ENCODE data around the gene TESK1. TPM values are rescaled to one million over a fixed set of nuclear protein-coding genes. Genes with fewer than 3 reads are reported as not detected.

TESK1 gene
- total and polyA plus RNA-seq, 2 of the 4 experiments (the other 2 are of a cell fraction) = 3.4 to 21.0 TPM

- in situ Hi-C loops (cut with MboI; ENCODE audit: low sequenced_read_pairs) (loop anchor here (10.0 kb wide), 1 partner anchor 148 kb away; no protein-coding TSS in a partner anchor), intact Hi-C loops (cut with micrococcal nuclease) (loop anchor here (10.0 kb wide), 2 partner anchors 162 to 168 kb away; partner anchors contain the start of genes HINT2 and SPAG8), dilution Hi-C loops (cut with HindIII; ENCODE audit: low sequenced_read_pairs, unreplicated experiment) (no loop called here)
- H3K4me1 ChIP-seq (ENCODE audit: control insufficient read depth, insufficient read depth, low read length) = peaks cover 15% of the 10 kb centered on the region; the same call in 1 of the 2 replicates
- no peak overlapping the region for H2BK120ac ChIP-seq (ENCODE audit: low read depth, low read length)
- ATAC-seq (ENCODE audit: low read depth) (no peak), DNase-seq (no peak)
- TF ChIP-seq MXI1 (IDR thresholded peaks at IDR 0.05; ENCODE audit: borderline replicate concordance, low read depth, low read length) (no peak), NFE2L2 (IDR thresholded peaks at IDR 0.05; ENCODE audit: low read depth, low read length) (no peak)
- H3K79me1 ChIP-seq (ENCODE audit: low read depth in 1 of 2, low read length in 2 of 2) = no peaks in the 10 kb centered on the region
- H4K91ac ChIP-seq (ENCODE audit: insufficient read depth, low read depth, low read length) = no peak overlapping the region
- H3K27me3 ChIP-seq (ENCODE audit: control insufficient read depth, insufficient read depth, low read length) = no peaks in the 10 kb centered on the region
- no peaks in the 10 kb centered on the region for H3K9me3 ChIP-seq (ENCODE audit: control insufficient read depth, insufficient read depth, low read length)
- no peak overlapping the region for H3K56ac ChIP-seq (ENCODE audit: extremely low read depth, insufficient read depth, low read length)
- ChIA-PET POLR2A (ENCODE audit: unreplicated experiment) (no interaction called here), CTCF (no interaction called here)
- no peak overlapping the region for H3K4me2 ChIP-seq (ENCODE audit: low read depth, low read length)
- H2BK15ac ChIP-seq (ENCODE audit: low read depth, low read length) = no peak overlapping the region
- H4K5ac ChIP-seq (ENCODE audit: low read depth, low read length) = no peak overlapping the region
- peak overlapping the region; percentile 37 for H2BK5ac ChIP-seq (ENCODE audit: low read depth, low read length, poor library complexity, severe bottlenecking)
- H2AFZ ChIP-seq (replicated peaks; ENCODE audit: low read length, poor library complexity) = no peak overlapping the region
- H3K36me3 ChIP-seq (ENCODE audit: control insufficient read depth, insufficient read depth, low read length) = no peaks in the 10 kb centered on the region
- peaks cover 4% of the 10 kb centered on the region; the same call in 1 of the 2 replicates for H3K9me1 ChIP-seq (ENCODE audit: insufficient read depth, low read length)
- H4K20me1 ChIP-seq (ENCODE audit: insufficient read depth, low read length) = no peaks in the 10 kb centered on the region
- H4K8ac ChIP-seq (ENCODE audit: low read depth in 2 of 2, low read length in 2 of 2) = no peak overlapping the region
- no peak overlapping the region for H3K4ac ChIP-seq (ENCODE audit: low read depth, low read length)
- H3K14ac ChIP-seq (replicated peaks; ENCODE audit: low read depth, low read length) = no peak overlapping the region
- WGBS, 2 experiments (ENCODE audit: extremely low coverage in 2 of 2, insufficient read length in 1 of 2) = 100% methylated on average over 1 of the region's 8 CpGs; no CpG with 5 or more reads in 1 of the 2 experiments
- no peak overlapping the region for H3K23ac ChIP-seq (ENCODE audit: low read depth, low read length)
- peak overlapping the region; percentile 35; the same call in 1 of the 2 replicates for H3K27ac ChIP-seq (ENCODE audit: insufficient read depth, low read length)
- H2AK9ac ChIP-seq (replicated peaks; ENCODE audit: low read depth, low read length, poor library complexity) = no peak overlapping the region
- no peak overlapping the region for H2BK20ac ChIP-seq (ENCODE audit: low read depth, low read length)
- no peak overlapping the region for H3K9ac ChIP-seq (ENCODE audit: low read depth, low read length)
- H3K4me3 ChIP-seq (ENCODE audit: insufficient read depth, low read depth, low read length) = no peak overlapping the region
- no TSS peak for BruUV-seq (replicated peaks)
- H3K18ac ChIP-seq (ENCODE audit: low read depth, low read length) = no peak overlapping the region
- H2AK5ac ChIP-seq (ENCODE audit: low read depth, low read length) = no peak overlapping the region
Measured at GRCh38 chr9:35652829-35653209, 47.8 kb downstream of the TESK1 start.

Data from IMR-90 (cell line).